RWPE1 (cell line): ENCODE results near the gene AMPD2.

Experiments used
- CTCF ChIA-PET: fragments of 350-600 bp; sonication (Branson Sonifier 250); formaldehyde crosslinking; extraction: SDS; loops from one replicate; lab custom pipeline; 2021; lab: Yijun Ruan, JAX
- POLR2A ChIA-PET: fragments of 400-600 bp; formaldehyde crosslinking; extraction: SDS; loops from one replicate; lab custom pipeline; 2020; ENCODE audit warnings: antibody characterized with exemption; ENCODE audit not compliant: low non-redundant PET; lab: Yijun Ruan, JAX
- DNase-seq: peaks from one replicate; pipeline ENCODE4 v3.0.0; 2012; ENCODE audit warnings: low spot score
- H3K27ac ChIP-seq: fragments of 450-650 bp; 2 replicates; pipeline ENCODE4 v1.5.1; 2017
- CTCF ChIP-seq: fragments of 450-650 bp; conservative IDR thresholded peaks from 2 replicates; pipeline ENCODE4 v1.5.1; 2017; ENCODE audit warnings: low read depth, mild to moderate bottlenecking

Gene AMPD2

GRCh38 chr1:109626682-109627408, 7.2 kb downstream of the AMPD2 start:
- no peak for TF ChIP-seq CTCF
- no peak overlapping the region for H3K27ac ChIP-seq
- ChIA-PET CTCF (interaction anchor here (0.6 to 1.2 kb wide), 3 partner anchors 13 to 1148 kb away, joined by 3 to 4 read pairs (median 4); no protein-coding TSS in a partner anchor), POLR2A (no interaction called here)
- DNase-seq = no peak

GRCh38 chr1:109627692-109628399, 8.2 kb downstream of the AMPD2 start:
- TF ChIP-seq CTCF = no peak
- POLR2A ChIA-PET = no interaction called here
- H3K27ac ChIP-seq = no peak overlapping the region
- CTCF ChIA-PET = interaction anchor here (0.6 to 1.2 kb wide), 3 partner anchors 72 to 320 kb away, joined by 3 to 5 read pairs (median 4); no protein-coding TSS in a partner anchor
- no peak for DNase-seq

- H3K27ac ChIP-seq = no peak overlapping the region
- DNase-seq = peak; percentile 21
- ChIA-PET CTCF (interaction anchor here (0.7 to 1.1 kb wide), 2 partner anchors 83 to 146 kb away, joined by 3 to 5 read pairs; no protein-coding TSS in a partner anchor), POLR2A (no interaction called here)
- TF ChIP-seq CTCF = no peak
These were observed 9.1 kb downstream of the AMPD2 start for GRCh38 chr1:109628540-109629321.

GRCh38 chr1:109629372-109630030, 9.9 kb downstream of the AMPD2 start:
- TF ChIP-seq CTCF = no peak
- no peak overlapping the region for H3K27ac ChIP-seq
- POLR2A ChIA-PET = no interaction called here
- DNase-seq = no peak
- CTCF ChIA-PET = interaction anchor here (0.6 to 2.0 kb wide), 6 partner anchors 78 to 1503 kb away, joined by 3 to 9 read pairs (median 4); no protein-coding TSS in a partner anchor

- POLR2A ChIA-PET = no interaction called here
- CTCF ChIA-PET = interaction anchor here (0.5 to 2.7 kb wide), 7 partner anchors 10 to 1504 kb away, joined by 3 to 17 read pairs (median 5); no protein-coding TSS in a partner anchor
- peak; percentile 27 for DNase-seq
- H3K27ac ChIP-seq = no peak overlapping the region
- peak; percentile 39 for TF ChIP-seq CTCF
These were observed 10.7 kb downstream of the AMPD2 start for GRCh38 chr1:109630081-109630897.
